ENCODE results near the gene HNRNPAB. TPM values are rescaled to one million over a fixed set of nuclear protein-coding genes. Genes with fewer than 3 reads are reported as not detected.

HNRNPAB gene
- total RNA-seq, 1 donor from 2014 or later = 199 TPM

GRCh38 chr5:178218237-178218776, 14.0 kb downstream of the HNRNPAB start:
- peaks cover 20% of the 10 kb centered on the region for H3K79me2 ChIP-seq (ENCODE audit: insufficient read depth, low read length)
- H3K4me2 ChIP-seq (ENCODE audit: low read length) = no peak overlapping the region
- no peak for TF ChIP-seq EZH2 (IDR thresholded peaks at IDR 0.05; ENCODE audit: insufficient read depth, low read length)
- no peak for TF ChIP-seq CTCF (IDR thresholded peaks at IDR 0.05; ENCODE audit: insufficient read depth, low read depth, low read length)
- no peaks in the 10 kb centered on the region for H3K27me3 ChIP-seq (ENCODE audit: insufficient read depth, low read length)
- H2AFZ ChIP-seq (ENCODE audit: low read depth, low read length) = no peak overlapping the region
- H3K27ac ChIP-seq (ENCODE audit: low read depth, low read length) = no peak overlapping the region
- H3K9me3 ChIP-seq (ENCODE audit: insufficient read depth, low read depth, low read length) = no peaks in the 10 kb centered on the region
- H3K4me1 Mint-ChIP-seq (ENCODE audit: low read depth, unreplicated experiment) = peaks cover 5% of the 10 kb centered on the region
- peaks cover 42% of the 10 kb centered on the region for H4K20me1 ChIP-seq (ENCODE audit: insufficient read depth, low read length)
- H3K36me3 ChIP-seq (ENCODE audit: insufficient read depth, low read length) = peaks cover 37% of the 10 kb centered on the region
- no peak overlapping the region for H3K4me3 Mint-ChIP-seq (ENCODE audit: unreplicated experiment)
- DNase-seq (ENCODE audit: low read depth) (no peak), FAIRE-seq (no peak)
- no peaks in the 10 kb centered on the region for H3K27me3 Mint-ChIP-seq (ENCODE audit: low read depth, unreplicated experiment)
- H3K4me3 ChIP-seq (ENCODE audit: insufficient read depth, low read depth, low read length) = no peak overlapping the region
- H3K36me3 Mint-ChIP-seq (ENCODE audit: low read depth, unreplicated experiment) = peaks cover 16% of the 10 kb centered on the region
- H3K4me1 ChIP-seq (ENCODE audit: insufficient read depth, low read length) = no peaks in the 10 kb centered on the region
- H3K9ac ChIP-seq (ENCODE audit: low read length) = no peak overlapping the region
- H3K9me3 Mint-ChIP-seq (ENCODE audit: unreplicated experiment) = peaks cover 2% of the 10 kb centered on the region
- no peak overlapping the region for H3K27ac Mint-ChIP-seq (ENCODE audit: unreplicated experiment)

GRCh38 chr5:178218827-178219226, 14.5 kb downstream of the HNRNPAB start:
- H3K9me3 ChIP-seq (ENCODE audit: insufficient read depth, low read depth, low read length) = no peaks in the 10 kb centered on the region
- H3K4me1 ChIP-seq (ENCODE audit: insufficient read depth, low read length) = no peaks in the 10 kb centered on the region
- peaks cover 32% of the 10 kb centered on the region for H3K36me3 ChIP-seq (ENCODE audit: insufficient read depth, low read length)
- H3K4me2 ChIP-seq (ENCODE audit: low read length) = no peak overlapping the region
- H3K9me3 Mint-ChIP-seq (ENCODE audit: unreplicated experiment) = peaks cover 4% of the 10 kb centered on the region
- no peak overlapping the region for H3K4me3 Mint-ChIP-seq (ENCODE audit: unreplicated experiment)
- H3K27ac ChIP-seq (ENCODE audit: low read depth, low read length) = no peak overlapping the region
- H3K79me2 ChIP-seq (ENCODE audit: insufficient read depth, low read length) = peaks cover 15% of the 10 kb centered on the region
- H3K27ac Mint-ChIP-seq (ENCODE audit: unreplicated experiment) = no peak overlapping the region
- H4K20me1 ChIP-seq (ENCODE audit: insufficient read depth, low read length) = peaks cover 40% of the 10 kb centered on the region
- DNase-seq (ENCODE audit: low read depth) (no peak), FAIRE-seq (no peak)
- TF ChIP-seq CTCF (IDR thresholded peaks at IDR 0.05; ENCODE audit: insufficient read depth, low read depth, low read length) = no peak
- TF ChIP-seq EZH2 (IDR thresholded peaks at IDR 0.05; ENCODE audit: insufficient read depth, low read length) = no peak
- H2AFZ ChIP-seq (ENCODE audit: low read depth, low read length) = no peak overlapping the region
- H3K9ac ChIP-seq (ENCODE audit: low read length) = no peak overlapping the region
- peaks cover 4% of the 10 kb centered on the region for H3K4me1 Mint-ChIP-seq (ENCODE audit: low read depth, unreplicated experiment)
- peaks cover 15% of the 10 kb centered on the region for H3K36me3 Mint-ChIP-seq (ENCODE audit: low read depth, unreplicated experiment)
- H3K27me3 Mint-ChIP-seq (ENCODE audit: low read depth, unreplicated experiment) = no peaks in the 10 kb centered on the region
- no peaks in the 10 kb centered on the region for H3K27me3 ChIP-seq (ENCODE audit: insufficient read depth, low read length)
- H3K4me3 ChIP-seq (ENCODE audit: insufficient read depth, low read depth, low read length) = no peak overlapping the region

- Histone ChIP-seq H3K9ac (ENCODE audit: low read length) (no peak overlapping the region), H3K79me2 (ENCODE audit: insufficient read depth, low read length) (peaks cover 11% of the 10 kb centered on the region), H3K27me3 (ENCODE audit: insufficient read depth, low read length) (no peaks in the 10 kb centered on the region), H3K4me3 (ENCODE audit: insufficient read depth, low read depth, low read length) (no peak overlapping the region), H3K27ac (ENCODE audit: low read depth, low read length) (no peak overlapping the region), H3K4me1 (ENCODE audit: insufficient read depth, low read length) (no peaks in the 10 kb centered on the region), H3K4me2 (ENCODE audit: low read length) (no peak overlapping the region), H3K36me3 (ENCODE audit: insufficient read depth, low read length) (peaks cover 17% of the 10 kb centered on the region), H3K9me3 (ENCODE audit: insufficient read depth, low read depth, low read length) (no peaks in the 10 kb centered on the region), H2AFZ (ENCODE audit: low read depth, low read length) (no peak overlapping the region), H4K20me1 (ENCODE audit: insufficient read depth, low read length) (peaks cover 36% of the 10 kb centered on the region)
- peaks cover 4% of the 10 kb centered on the region for H3K4me1 Mint-ChIP-seq (ENCODE audit: low read depth, unreplicated experiment)
- FAIRE-seq = no peak
- no peak for DNase-seq (ENCODE audit: low read depth)
- H3K27me3 Mint-ChIP-seq (ENCODE audit: low read depth, unreplicated experiment) = no peaks in the 10 kb centered on the region
- peaks cover 18% of the 10 kb centered on the region for H3K36me3 Mint-ChIP-seq (ENCODE audit: low read depth, unreplicated experiment)
- H3K27ac Mint-ChIP-seq (ENCODE audit: unreplicated experiment) = no peak overlapping the region
- H3K4me3 Mint-ChIP-seq (ENCODE audit: unreplicated experiment) = no peak overlapping the region
- TF ChIP-seq CTCF (IDR thresholded peaks at IDR 0.05; ENCODE audit: insufficient read depth, low read depth, low read length) (no peak), EZH2 (IDR thresholded peaks at IDR 0.05; ENCODE audit: insufficient read depth, low read length) (no peak)
- peaks cover 7% of the 10 kb centered on the region for H3K9me3 Mint-ChIP-seq (ENCODE audit: unreplicated experiment)
These were observed 16.9 kb downstream of the HNRNPAB start for GRCh38 chr5:178221282-178221681.
